ENCODE data around the gene SNRNP200. TPM values are rescaled to one million over a fixed set of nuclear protein-coding genes. Genes with fewer than 3 reads are reported as not detected.

The SNRNP200 gene
- total RNA-seq, 1 donor, result 44.2 TPM

- no peak for DNase-seq (ENCODE audit: insufficient read length, low spot score, missing footprints)
- Histone ChIP-seq H3K4me1 (ENCODE audit: insufficient read depth, low read length) (peaks cover 4% of the 10 kb centered on the region), H3K36me3 (ENCODE audit: insufficient read depth, low read length) (no peaks in the 10 kb centered on the region), H3K79me2 (ENCODE audit: insufficient read depth, low read length) (no peaks in the 10 kb centered on the region), H2AFZ (ENCODE audit: low read length) (no peak overlapping the region), H3K4me3 (ENCODE audit: insufficient read depth, low read length) (no peak overlapping the region), H3K9me3 (ENCODE audit: low read depth, low read length) (no peaks in the 10 kb centered on the region), H4K20me1 (ENCODE audit: insufficient read depth, low read length) (peaks cover 3% of the 10 kb centered on the region), H3K27me3 (ENCODE audit: insufficient read depth, low read length) (no peaks in the 10 kb centered on the region), H3K4me2 (ENCODE audit: insufficient read depth, low read length) (no peak overlapping the region), H3K27ac (ENCODE audit: low read depth, low read length) (no peak overlapping the region)
- no peak for TF ChIP-seq CTCF (IDR thresholded peaks at IDR 0.05; ENCODE audit: extremely low read depth, low read depth, low read length)
Observed at GRCh38 chr2:96236882-96237281, 68.5 kb downstream of the SNRNP200 start.

GRCh38 chr2:96233880-96234316 is 71.4 kb downstream of the SNRNP200 start:
- no peak for TF ChIP-seq CTCF (IDR thresholded peaks at IDR 0.05; ENCODE audit: extremely low read depth, low read depth, low read length)
- no peaks in the 10 kb centered on the region for H3K27me3 ChIP-seq (ENCODE audit: insufficient read depth, low read length)
- H2AFZ ChIP-seq (ENCODE audit: low read length), result no peak overlapping the region
- H3K4me1 ChIP-seq (ENCODE audit: insufficient read depth, low read length), result no peaks in the 10 kb centered on the region
- no peak overlapping the region for H3K27ac ChIP-seq (ENCODE audit: low read depth, low read length)
- no peak overlapping the region for H3K4me3 ChIP-seq (ENCODE audit: insufficient read depth, low read length)
- H4K20me1 ChIP-seq (ENCODE audit: insufficient read depth, low read length), result peaks cover 3% of the 10 kb centered on the region
- H3K9me3 ChIP-seq (ENCODE audit: low read depth, low read length), result no peaks in the 10 kb centered on the region
- DNase-seq (ENCODE audit: insufficient read length, low spot score, missing footprints), result peak; percentile 14
- no peaks in the 10 kb centered on the region for H3K36me3 ChIP-seq (ENCODE audit: insufficient read depth, low read length)
- H3K4me2 ChIP-seq (ENCODE audit: insufficient read depth, low read length), result no peak overlapping the region
- peaks cover 3% of the 10 kb centered on the region for H3K79me2 ChIP-seq (ENCODE audit: insufficient read depth, low read length)

- Histone ChIP-seq H3K9me3 (ENCODE audit: low read depth, low read length) (no peaks in the 10 kb centered on the region), H3K4me3 (ENCODE audit: insufficient read depth, low read length) (no peak overlapping the region), H3K4me1 (ENCODE audit: insufficient read depth, low read length) (no peaks in the 10 kb centered on the region), H3K27me3 (ENCODE audit: insufficient read depth, low read length) (no peaks in the 10 kb centered on the region), H3K36me3 (ENCODE audit: insufficient read depth, low read length) (no peaks in the 10 kb centered on the region), H4K20me1 (ENCODE audit: insufficient read depth, low read length) (peaks cover 3% of the 10 kb centered on the region), H3K4me2 (ENCODE audit: insufficient read depth, low read length) (no peak overlapping the region), H3K27ac (ENCODE audit: low read depth, low read length) (no peak overlapping the region), H2AFZ (ENCODE audit: low read length) (no peak overlapping the region), H3K79me2 (ENCODE audit: insufficient read depth, low read length) (peaks cover 3% of the 10 kb centered on the region)
- DNase-seq (ENCODE audit: insufficient read length, low spot score, missing footprints), result no peak
- TF ChIP-seq CTCF (IDR thresholded peaks at IDR 0.05; ENCODE audit: extremely low read depth, low read depth, low read length), result no peak
Observed at GRCh38 chr2:96233436-96233835, 71.9 kb downstream of the SNRNP200 start.

GRCh38 chr2:96231316-96231715 is 74.0 kb downstream of the SNRNP200 start:
- Histone ChIP-seq H3K36me3 (ENCODE audit: insufficient read depth, low read length) (no peaks in the 10 kb centered on the region), H3K4me2 (ENCODE audit: insufficient read depth, low read length) (no peak overlapping the region), H3K4me3 (ENCODE audit: insufficient read depth, low read length) (no peak overlapping the region), H4K20me1 (ENCODE audit: insufficient read depth, low read length) (peaks cover 3% of the 10 kb centered on the region), H3K79me2 (ENCODE audit: insufficient read depth, low read length) (peaks cover 3% of the 10 kb centered on the region), H3K27ac (ENCODE audit: low read depth, low read length) (no peak overlapping the region), H3K27me3 (ENCODE audit: insufficient read depth, low read length) (no peaks in the 10 kb centered on the region), H3K4me1 (ENCODE audit: insufficient read depth, low read length) (no peaks in the 10 kb centered on the region), H2AFZ (ENCODE audit: low read length) (no peak overlapping the region), H3K9me3 (ENCODE audit: low read depth, low read length) (no peaks in the 10 kb centered on the region)
- no peak for DNase-seq (ENCODE audit: insufficient read length, low spot score, missing footprints)
- TF ChIP-seq CTCF (IDR thresholded peaks at IDR 0.05; ENCODE audit: extremely low read depth, low read depth, low read length), result no peak
